Endodermal cell (in vitro differentiated cells): Measurements from ENCODE around the gene HEY2. TPM values are rescaled to one million over a fixed set of nuclear protein-coding genes. Genes with fewer than 3 reads are reported as not detected.

ENCODE experiments used
- DNase-seq: peaks from one replicate; pipeline ENCODE4 v3.0.0-alpha.2; 2017
- H3K27ac ChIP-seq: 2 replicates; pipeline ENCODE4 v1.5.1; 2013; ENCODE audit warnings: mild to moderate bottlenecking, low read depth, low read length, moderate library complexity
- H3K27me3 ChIP-seq: 2 replicates; pipeline ENCODE4 v1.6.1; 2013; ENCODE audit warnings: mild to moderate bottlenecking, low read length, moderate library complexity; ENCODE audit not compliant: insufficient read depth, control insufficient read depth, poor library complexity, severe bottlenecking
- H3K36me3 ChIP-seq: 2 replicates; pipeline ENCODE4 v1.7.0; 2013; ENCODE audit warnings: mild to moderate bottlenecking, low read length, moderate library complexity; ENCODE audit not compliant: control insufficient read depth, insufficient read depth
- H3K4me1 ChIP-seq: one replicate; pipeline ENCODE4 v1.7.0; 2013; ENCODE audit warnings: low read length; ENCODE audit not compliant: control insufficient read depth, insufficient read depth
- H3K4me3 ChIP-seq: 2 replicates; pipeline ENCODE4 v1.5.1; 2013; ENCODE audit warnings: mild to moderate bottlenecking, low read length, moderate library complexity
- H3K9ac ChIP-seq: 2 replicates; pipeline ENCODE4 v1.6.1; 2013; ENCODE audit warnings: mild to moderate bottlenecking, low read length, moderate library complexity; ENCODE audit not compliant: poor library complexity, severe bottlenecking; ENCODE audit errors: extremely low read depth
- H3K9me3 ChIP-seq: 2 replicates; pipeline ENCODE4 v1.6.1; 2013; ENCODE audit warnings: mild to moderate bottlenecking, low read length, moderate library complexity; ENCODE audit not compliant: control insufficient read depth
- H3K27ac Mint-ChIP-seq: 2 replicates; pipeline ENCODE4 v1.8.0; 2020; ENCODE audit warnings: mixed read lengths
- H3K27me3 Mint-ChIP-seq: 2 replicates; pipeline ENCODE4 v1.8.0; 2021; ENCODE audit warnings: mild to moderate bottlenecking, mixed read lengths; ENCODE audit not compliant: insufficient read depth
- H3K36me3 Mint-ChIP-seq: 2 replicates; pipeline ENCODE4 v1.8.0; 2020; ENCODE audit warnings: low read depth, mixed read lengths
- H3K4me1 Mint-ChIP-seq: 2 replicates; pipeline ENCODE4 v1.8.0; 2020; ENCODE audit warnings: mixed read lengths
- H3K4me3 Mint-ChIP-seq: 2 replicates; pipeline ENCODE4 v1.8.0; 2020; ENCODE audit warnings: mild to moderate bottlenecking, moderate library complexity, mixed read lengths
- H3K9me3 Mint-ChIP-seq: 2 replicates; pipeline ENCODE4 v1.8.0; 2020; ENCODE audit warnings: mild to moderate bottlenecking, mixed read lengths
- WGBS, 2 experiments: methylation state at CpG; one replicate each; pipeline versions ENCODE4 v1.1.5 to v1.1.7; 2013; ENCODE audit warnings: missing lambda C conversion rate in 2 of 2, mixed read lengths in 1 of 2; ENCODE audit not compliant: insufficient coverage in 1 of 2, insufficient read length in 1 of 2; 5-methylcytosine and 5-hydroxymethylcytosine counted together
- total RNA-seq, 2 donors: library from RNA; stranded (reverse); fragmentation: NEBNext Ultra II Directional in 1 of 2; extraction: Animal tissue kit (Norgen Biotek cat#: 25700) in 1 of 2; gene quantifications; 2 replicates in 1 of 2; 3 replicates in 1 of 2; pipeline ENCODE4 v1.2.1, GENCODE V29; 2021
- TF ChIP-seq, protein P1 (sequence below): fragments of 200-600 bp; sonication (generic); conservative IDR thresholded peaks from 2 replicates; pipeline ENCODE4 v1.5.0; 2021; ENCODE audit warnings: antibody characterized with exemption, mild to moderate bottlenecking

The HEY2 gene
- total RNA-seq, 2 donors from 2014 or later, result 2.3 to 4.3 TPM

DNA sequence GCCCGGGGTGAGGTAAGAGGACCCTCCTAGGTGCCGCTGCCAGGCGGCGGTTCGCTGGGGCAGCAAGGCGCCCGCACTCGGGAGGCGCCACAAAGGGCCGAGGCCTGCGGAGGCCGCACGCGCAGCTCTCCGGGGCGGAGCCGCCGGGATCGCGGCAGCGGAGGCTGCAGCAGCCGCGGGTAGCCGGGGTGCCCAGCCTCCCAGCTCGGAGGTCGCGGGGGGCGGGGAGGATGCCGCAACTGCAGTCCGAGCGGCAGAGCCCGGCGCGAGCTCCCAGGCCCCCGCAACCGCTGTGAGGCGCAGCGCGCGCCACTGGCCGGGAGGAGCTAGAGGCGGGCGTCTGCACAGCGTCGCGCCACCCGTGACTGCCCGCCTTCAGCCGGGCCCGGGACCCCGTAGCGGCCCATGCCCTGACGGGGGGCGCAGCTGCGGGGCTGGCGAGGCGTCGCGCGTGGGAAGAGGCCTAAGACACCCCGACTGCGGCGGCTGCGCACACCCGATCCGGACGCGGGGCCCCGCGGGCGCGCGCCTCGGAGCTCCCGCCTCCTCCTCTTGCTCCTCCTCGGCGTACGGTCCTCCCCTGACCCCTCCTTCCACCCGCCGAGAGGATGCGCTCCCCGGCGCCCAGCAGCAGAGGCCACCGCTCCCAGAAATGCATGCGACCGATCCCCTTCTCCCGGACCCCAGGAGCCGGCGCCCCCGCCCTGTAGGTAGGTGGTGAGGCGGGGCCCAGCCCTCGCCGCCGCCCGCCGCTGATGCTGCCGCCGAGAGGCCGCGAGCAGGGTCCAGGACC is 41.1 kb downstream of the HEY2 start, which contains the start of gene NCOA7:
Gene NCOA7 (plus strand): TSS at position 603 of the 793 bp plus-strand sequence. CDS start 24,395 bp downstream, outside the sequence.
- DNase-seq, result peak; percentile 90
- H3K4me1 ChIP-seq, result peaks cover 7% of the 10 kb centered on the region
- peaks cover 8% of the 10 kb centered on the region for H3K27me3 Mint-ChIP-seq
- H3K36me3 ChIP-seq, result no peaks in the 10 kb centered on the region
- H3K27me3 ChIP-seq, result no peaks in the 10 kb centered on the region
- no peaks in the 10 kb centered on the region for H3K36me3 Mint-ChIP-seq
- H3K9me3 ChIP-seq, result no peaks in the 10 kb centered on the region
- peak within 1 kb of the TSS; percentile 50 for H3K27ac ChIP-seq
- no peaks in the 10 kb centered on the region for H3K9me3 Mint-ChIP-seq
- 0% methylated on average over 31 to 100 of the region's 100 CpGs for WGBS, 2 experiments
- peak within 1 kb of the TSS; percentile 90 for H3K4me3 ChIP-seq
- H3K27ac Mint-ChIP-seq, result peak within 1 kb of the TSS; percentile 74
- peak within 1 kb of the TSS; percentile 12 for H3K9ac ChIP-seq
- H3K4me3 Mint-ChIP-seq, result peak within 1 kb of the TSS; percentile 70
- TF ChIP-seq, protein P1, sequence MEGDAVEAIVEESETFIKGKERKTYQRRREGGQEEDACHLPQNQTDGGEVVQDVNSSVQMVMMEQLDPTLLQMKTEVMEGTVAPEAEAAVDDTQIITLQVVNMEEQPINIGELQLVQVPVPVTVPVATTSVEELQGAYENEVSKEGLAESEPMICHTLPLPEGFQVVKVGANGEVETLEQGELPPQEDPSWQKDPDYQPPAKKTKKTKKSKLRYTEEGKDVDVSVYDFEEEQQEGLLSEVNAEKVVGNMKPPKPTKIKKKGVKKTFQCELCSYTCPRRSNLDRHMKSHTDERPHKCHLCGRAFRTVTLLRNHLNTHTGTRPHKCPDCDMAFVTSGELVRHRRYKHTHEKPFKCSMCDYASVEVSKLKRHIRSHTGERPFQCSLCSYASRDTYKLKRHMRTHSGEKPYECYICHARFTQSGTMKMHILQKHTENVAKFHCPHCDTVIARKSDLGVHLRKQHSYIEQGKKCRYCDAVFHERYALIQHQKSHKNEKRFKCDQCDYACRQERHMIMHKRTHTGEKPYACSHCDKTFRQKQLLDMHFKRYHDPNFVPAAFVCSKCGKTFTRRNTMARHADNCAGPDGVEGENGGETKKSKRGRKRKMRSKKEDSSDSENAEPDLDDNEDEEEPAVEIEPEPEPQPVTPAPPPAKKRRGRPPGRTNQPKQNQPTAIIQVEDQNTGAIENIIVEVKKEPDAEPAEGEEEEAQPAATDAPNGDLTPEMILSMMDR, result no peak
- peaks cover 13% of the 10 kb centered on the region for H3K4me1 Mint-ChIP-seq

DNA sequence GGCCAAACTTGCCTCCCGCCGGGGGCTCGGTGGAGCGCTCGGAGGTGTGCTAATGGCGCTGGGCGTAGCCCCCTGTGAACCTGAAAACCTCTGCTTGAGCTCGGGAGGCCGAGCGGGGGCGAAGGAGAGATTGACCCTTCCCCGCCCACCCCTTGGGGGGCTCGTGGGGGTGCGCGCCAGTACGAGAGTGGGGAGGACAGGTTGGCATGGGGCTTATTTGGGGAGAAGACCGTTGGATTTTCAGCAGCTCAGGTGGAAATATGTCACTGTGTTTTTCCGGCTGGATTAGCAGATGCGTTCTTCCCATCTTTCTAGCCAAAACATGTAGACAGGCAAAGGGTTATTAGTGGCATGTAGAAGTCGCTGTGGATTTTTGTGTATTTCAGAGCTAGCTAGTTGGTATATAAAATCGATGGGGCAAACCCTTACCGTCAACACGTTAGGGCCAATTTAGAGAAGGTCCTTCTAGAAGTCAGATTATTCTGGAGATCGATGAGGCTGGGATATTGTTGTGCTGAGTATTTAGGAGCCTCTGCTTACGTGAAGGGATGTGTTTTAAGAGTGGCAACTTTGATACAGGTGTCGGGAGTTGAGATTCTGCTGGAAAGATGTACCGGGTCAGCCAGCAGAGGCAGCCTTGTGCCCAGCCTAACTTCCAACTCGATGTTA is 41.9 kb downstream of the HEY2 start:
- peaks cover 8% of the 10 kb centered on the region for H3K27me3 Mint-ChIP-seq
- Histone ChIP-seq H3K9me3 (no peaks in the 10 kb centered on the region), H3K27me3 (no peaks in the 10 kb centered on the region), H3K9ac (no peak overlapping the region), H3K27ac (no peak overlapping the region), H3K4me3 (peak overlapping the region; percentile 90), H3K4me1 (peaks cover 7% of the 10 kb centered on the region), H3K36me3 (no peaks in the 10 kb centered on the region)
- H3K4me3 Mint-ChIP-seq, result peak overlapping the region; percentile 70
- peak; percentile 71 for DNase-seq
- H3K27ac Mint-ChIP-seq, result no peak overlapping the region
- H3K4me1 Mint-ChIP-seq, result peaks cover 13% of the 10 kb centered on the region
- H3K36me3 Mint-ChIP-seq, result no peaks in the 10 kb centered on the region
- 1% methylated on average over 16 to 28 of the region's 28 CpGs for WGBS, 2 experiments
- H3K9me3 Mint-ChIP-seq, result no peaks in the 10 kb centered on the region
- TF ChIP-seq, protein P1, result peak; percentile 71

DNA sequence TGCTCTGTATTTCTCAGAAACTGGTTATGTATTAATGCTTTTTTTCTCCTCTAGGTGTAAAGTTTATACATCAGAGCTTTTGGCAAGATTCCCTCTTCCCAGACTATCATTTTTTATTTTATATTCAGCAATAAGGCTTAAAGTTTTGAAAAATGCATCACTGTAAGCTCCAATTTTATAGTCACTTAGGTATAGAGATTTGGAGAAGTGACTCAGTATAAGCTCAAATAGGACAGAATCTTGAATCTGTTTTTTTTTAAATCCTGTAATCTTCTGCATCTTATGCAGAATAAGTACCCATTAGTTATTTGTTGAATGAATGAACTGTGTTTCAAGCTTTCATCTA is 42.4 kb downstream of the HEY2 start:
- H3K27me3 Mint-ChIP-seq, result peaks cover 8% of the 10 kb centered on the region
- peak overlapping the region; percentile 90 for H3K4me3 ChIP-seq
- H3K9ac ChIP-seq, result no peak overlapping the region
- H3K9me3 Mint-ChIP-seq, result no peaks in the 10 kb centered on the region
- no peak overlapping the region for H3K27ac Mint-ChIP-seq
- no peak for DNase-seq
- no peak overlapping the region for H3K27ac ChIP-seq
- H3K27me3 ChIP-seq, result no peaks in the 10 kb centered on the region
- H3K4me1 ChIP-seq, result peaks cover 7% of the 10 kb centered on the region
- peaks cover 13% of the 10 kb centered on the region for H3K4me1 Mint-ChIP-seq
- no peaks in the 10 kb centered on the region for H3K9me3 ChIP-seq
- H3K4me3 Mint-ChIP-seq, result peak overlapping the region; percentile 70
- no peaks in the 10 kb centered on the region for H3K36me3 ChIP-seq
- no peaks in the 10 kb centered on the region for H3K36me3 Mint-ChIP-seq
- TF ChIP-seq, protein P1, result peak; percentile 8
